K562 (cell line): ENCODE measurements around the gene C1QTNF12. TPM values are rescaled to one million over a fixed set of nuclear protein-coding genes. Genes with fewer than 3 reads are reported as not detected.

Experiments
- ATAC-seq: fragments of 200-7000 bp; cut with Tn5 transposase; 3 replicates; pipeline ENCODE4 v1.9.1; 2020; ENCODE audit warnings: moderate library complexity
- BruUV-seq: library from RNA; stranded (reverse); fragments of 400-500 nt; replicated peaks from 2 replicates; lab custom pipeline; 2021; lab: Mats Ljungman, UMichigan
- CTCF ChIA-PET: fragments of 300-600 bp; formaldehyde crosslinking; extraction: SDS; loops from one replicate; lab custom pipeline; 2021; ENCODE audit warnings: low intra/inter-chr PET ratio; lab: Yijun Ruan, JAX
- POLR2A ChIA-PET: fragments of 300-600, 350-650 bp; sonication (Branson Sonifier 250); formaldehyde crosslinking; extraction: SDS; loops from one replicate; lab custom pipeline; 2021; ENCODE audit warnings: antibody characterized with exemption, inconsistent platforms; lab: Yijun Ruan, JAX
- DNase-seq, 4 experiments: peaks; one replicate each; pipeline versions ENCODE4 v3.0.0 to v3.0.0-alpha.2; 2011 to 2018; ENCODE audit warnings: low spot score in 3 of 4, mixed read lengths in 3 of 4; ENCODE audit errors: extremely low read depth in 1 of 4
- FAIRE-seq: peaks from 2 replicates; lab custom pipeline; 2011; peaks lifted over from hg19 to GRCh38; lab: Jason Lieb, UNC
- H2AFZ ChIP-seq: 2 replicates; pipeline ENCODE4 v1.6.0; 2011; ENCODE audit warnings: low read depth, low read length, control low read depth, inconsistent platforms
- H3K27ac ChIP-seq: fragments of 200-600 bp; 3 replicates; pipeline ENCODE4 v1.8.0; 2011; ENCODE audit warnings: low read depth, mild to moderate bottlenecking, control low read depth, inconsistent platforms, low read length, moderate library complexity, mixed read lengths; ENCODE audit errors: extremely low read depth
- H3K27me3 ChIP-seq, 2 experiments: fragments of 300-600 bp in 1 of 2; 2 replicates in 1 of 2; 3 replicates in 1 of 2; pipeline versions ENCODE4 v1.6.0 to v1.8.0; 2011; ENCODE audit warnings: inconsistent platforms in 2 of 2, low read length in 2 of 2, mild to moderate bottlenecking in 1 of 2, mixed read lengths in 1 of 2, moderate library complexity in 1 of 2; ENCODE audit not compliant: control insufficient read depth in 2 of 2, insufficient read depth in 2 of 2
- H3K36me3 ChIP-seq: fragments of 300-600 bp; 3 replicates; pipeline ENCODE4 v1.8.0; 2011; ENCODE audit warnings: mild to moderate bottlenecking, low read length, inconsistent platforms; ENCODE audit not compliant: control insufficient read depth, insufficient read depth
- H3K4me1 ChIP-seq, 2 experiments: fragments of 200-600 bp in 1 of 2; replicated peaks in 1 of 2; 2 replicates in 1 of 2; 3 replicates in 1 of 2; pipeline versions ENCODE4 v1.5.1 to v1.8.0; 2011; ENCODE audit warnings: inconsistent platforms in 2 of 2, low read length in 2 of 2, mild to moderate bottlenecking in 1 of 2, mixed read lengths in 1 of 2, moderate library complexity in 1 of 2; ENCODE audit not compliant: control insufficient read depth in 2 of 2, insufficient read depth in 2 of 2
- H3K4me2 ChIP-seq: 2 replicates; pipeline ENCODE4 v1.6.1; 2011; ENCODE audit warnings: low read length, control low read depth, inconsistent platforms, mixed read lengths; ENCODE audit not compliant: insufficient read depth
- H3K4me3 ChIP-seq: fragments of 200-600 bp; sonication (generic), shearing (Covaris generic); 2 replicates; pipeline ENCODE4 v1.5.1; 2016; ENCODE audit warnings: control low read depth, inconsistent platforms
- H3K79me2 ChIP-seq: fragments of 200-600 bp; 3 replicates; pipeline ENCODE4 v1.8.0; 2011; ENCODE audit warnings: low read length, inconsistent platforms; ENCODE audit not compliant: control insufficient read depth, insufficient read depth
- H3K9ac ChIP-seq, 2 experiments: 2 replicates each; pipeline versions ENCODE4 v1.6.0 to v1.6.1; 2011; ENCODE audit warnings: low read depth in 2 of 2, low read length in 2 of 2, control low read depth in 1 of 2, inconsistent platforms in 1 of 2, mild to moderate bottlenecking in 1 of 2, mixed read lengths in 1 of 2; ENCODE audit not compliant: insufficient read depth in 1 of 2
- H3K9me1 ChIP-seq: one replicate; pipeline ENCODE4 v1.6.0; 2011; ENCODE audit warnings: inconsistent platforms, mild to moderate bottlenecking, low read length, moderate library complexity; ENCODE audit not compliant: control insufficient read depth, insufficient read depth
- H3K9me3 ChIP-seq: replicated peaks from 2 replicates; pipeline ENCODE4 v1.5.1; 2011; ENCODE audit warnings: low read depth, low read length, inconsistent platforms; ENCODE audit not compliant: control insufficient read depth, insufficient read depth
- H4K20me1 ChIP-seq: replicated peaks from 2 replicates; pipeline ENCODE4 v1.6.1; 2011; ENCODE audit warnings: low read length, inconsistent platforms, mixed read lengths; ENCODE audit not compliant: control insufficient read depth, insufficient read depth
- KDM5B ChIP-seq: fragments of 200-600 bp; sonication (generic); IDR thresholded peaks from 2 replicates; pipeline ENCODE4 v1.6.1; 2012; ENCODE audit warnings: low read depth, mild to moderate bottlenecking, moderate library complexity, low read length, control low read depth, inconsistent platforms; ENCODE audit not compliant: insufficient replicate concordance
- NONO ChIP-seq, 2 experiments: fragments of 200-400 bp in 1 of 2; fragments of 450-650 bp in 1 of 2; formaldehyde crosslinking in 1 of 2; IDR thresholded peaks; 2 replicates each; pipeline ENCODE4 v1.6.1; 2017; ENCODE audit warnings: low read depth in 2 of 2, mild to moderate bottlenecking in 2 of 2, moderate library complexity in 2 of 2, low read length in 1 of 2
- POLR2G ChIP-seq: fragments of 200-400 bp; formaldehyde crosslinking; IDR thresholded peaks from 2 replicates; pipeline ENCODE4 v1.6.1; 2017; ENCODE audit warnings: low read depth, mild to moderate bottlenecking, antibody characterized with exemption, low read length, moderate library complexity
- RBFOX2 ChIP-seq: fragments of 200-400 bp; formaldehyde crosslinking; IDR thresholded peaks from 2 replicates; pipeline ENCODE4 v1.6.1; 2017; ENCODE audit warnings: low read depth, mild to moderate bottlenecking, low read length, moderate library complexity
- WGBS: fragments of 100-300 bp; shearing (Covaris generic); methylation state at CpG from one replicate; pipeline ENCODE4 v1.1.6; 2016; ENCODE audit warnings: low coverage, mixed read lengths; ENCODE audit not compliant: insufficient coverage; ENCODE audit errors: missing lambda C conversion rate; 5-methylcytosine and 5-hydroxymethylcytosine counted together
- in situ Hi-C: fragments of 300-500 bp; cut with MboI; formaldehyde crosslinking; loops from 4 replicates; pipeline ENCODE4 v1.15.0; 2018; ENCODE audit warnings: inconsistent platforms, mixed read lengths
- intact Hi-C: fragments of 100-400 bp; cut with micrococcal nuclease; formaldehyde crosslinking; loops from 2 replicates; pipeline ENCODE4 v1.14.2; 2022
- polyA plus RNA-seq, 8 experiments: library from polyadenylated mRNA; depleted of rRNA in 4 of 8; stranded (reverse) in 5 of 8; unstranded in 3 of 8; fragments of >200 nt; fragmentation: Nextera tagmentation in 2 of 8; fragmentation: Illumina TruSeq in 1 of 8; extraction: Ambion mirVana in 2 of 8; extraction: Trizol in 1 of 8; gene quantifications; 2 replicates each; pipeline versions ENCODE4 v1.2.1 to v1.2.3, GENCODE V29; 2011 to 2014; ENCODE audit warnings: inconsistent platforms in 1 of 8, missing spikeins in 1 of 8
- total RNA-seq, 7 experiments: library from RNA; depleted of rRNA in 6 of 7; stranded (reverse); fragments of >200 nt in 6 of 7; fragmentation: Illumina TruSeq in 2 of 7; extraction: Trizol in 2 of 7; gene quantifications; 2 replicates each; pipeline versions ENCODE4 v1.2.1 to v1.2.3, GENCODE V29; 2011 to 2021; ENCODE audit warnings: low replicate concordance in 1 of 7

Gene C1QTNF12
- total and polyA plus RNA-seq, 9 of the 15 experiments (the other 6 are each of a cell fraction or from before 2014, with no cell fraction given), result 0.11 to 4.3 (median 0.93) TPM; not detected in 3

DNA sequence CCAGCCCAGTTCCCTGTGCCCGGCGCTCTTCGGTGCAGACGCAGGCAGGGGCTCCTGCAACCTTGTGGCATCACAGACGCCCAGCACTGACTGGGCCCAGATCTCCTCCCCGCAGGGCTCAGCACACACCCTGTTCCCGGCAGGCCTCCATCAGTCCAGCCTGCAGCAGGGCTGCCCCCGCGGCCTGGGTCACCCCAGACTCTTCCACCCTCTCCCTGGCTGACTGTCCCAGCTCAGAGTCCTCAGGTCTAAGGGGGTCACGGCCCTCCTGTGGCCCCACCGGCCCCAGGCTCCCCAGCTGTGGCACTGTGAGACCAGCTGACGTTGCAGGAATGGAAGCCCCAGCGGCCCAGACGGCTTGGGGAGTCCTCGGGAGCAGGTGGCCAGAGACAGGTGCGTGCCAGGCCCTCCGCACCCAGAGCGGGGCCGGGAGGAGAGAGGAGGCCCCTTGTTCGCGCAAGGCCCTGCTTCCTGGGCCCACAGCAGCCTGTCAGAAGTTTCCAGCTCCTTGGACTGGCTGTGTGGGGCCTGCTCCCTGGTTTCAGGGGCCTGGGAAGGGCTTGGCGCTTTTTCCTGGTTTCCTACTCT is 10.3 kb downstream of the C1QTNF12 start:
- Histone ChIP-seq H3K27me3 (no peaks in the 10 kb centered on the region), H2AFZ (no peak overlapping the region), H3K79me2 (peaks cover 34% of the 10 kb centered on the region), H4K20me1 (no peaks in the 10 kb centered on the region), H3K27ac (no peak overlapping the region), H3K36me3 (peaks cover 15% of the 10 kb centered on the region; the same call in 1 of the 3 replicates), H3K4me2 (no peak overlapping the region), H3K4me1 (peaks cover 0 to 92% of the 10 kb centered on the region in 2 experiments; a peak in 3 of 5 replicates), H3K9me1 (no peaks in the 10 kb centered on the region), H3K9me3 (peaks cover 9% of the 10 kb centered on the region), H3K4me3 (no peak overlapping the region), H3K9ac (peak overlapping the region in 1 of 2 experiments; percentile 32; a peak in 2 of 4 replicates)
- CTCF ChIA-PET, result no interaction called here
- intact Hi-C loops, result no loop called here
- WGBS, result 71% methylated on average over 15 of the region's 22 CpGs
- FAIRE-seq, result no peak
- POLR2A ChIA-PET, result interaction anchor here (0.5 kb wide), 1 partner anchor 24 kb away, joined by 3 read pairs; no protein-coding TSS in a partner anchor
- no peak for ATAC-seq
- BruUV-seq, result no TSS peak
- in situ Hi-C loops, result no loop called here
- no peak for DNase-seq
- TF ChIP-seq POLR2G, result peak; percentile 53; the same call in 1 of the 2 replicates
- peak; percentile 52 for TF ChIP-seq KDM5B
- no peak for TF ChIP-seq NONO (IDR thresholded peaks at IDR 0.05; ENCODE audit: low read depth in 2 of 2, low read length in 1 of 2)
- 0 out of 2 replicates have a peak, but pooled peaks have one; percentile 5 for TF ChIP-seq RBFOX2
